Measurements from ENCODE around the gene PLA2G15. TPM values are rescaled to one million over a fixed set of nuclear protein-coding genes. Genes with fewer than 3 reads are reported as not detected.

Gene PLA2G15
- total RNA-seq, 1 donor from 2014 or later = 20.9 TPM

DNA sequence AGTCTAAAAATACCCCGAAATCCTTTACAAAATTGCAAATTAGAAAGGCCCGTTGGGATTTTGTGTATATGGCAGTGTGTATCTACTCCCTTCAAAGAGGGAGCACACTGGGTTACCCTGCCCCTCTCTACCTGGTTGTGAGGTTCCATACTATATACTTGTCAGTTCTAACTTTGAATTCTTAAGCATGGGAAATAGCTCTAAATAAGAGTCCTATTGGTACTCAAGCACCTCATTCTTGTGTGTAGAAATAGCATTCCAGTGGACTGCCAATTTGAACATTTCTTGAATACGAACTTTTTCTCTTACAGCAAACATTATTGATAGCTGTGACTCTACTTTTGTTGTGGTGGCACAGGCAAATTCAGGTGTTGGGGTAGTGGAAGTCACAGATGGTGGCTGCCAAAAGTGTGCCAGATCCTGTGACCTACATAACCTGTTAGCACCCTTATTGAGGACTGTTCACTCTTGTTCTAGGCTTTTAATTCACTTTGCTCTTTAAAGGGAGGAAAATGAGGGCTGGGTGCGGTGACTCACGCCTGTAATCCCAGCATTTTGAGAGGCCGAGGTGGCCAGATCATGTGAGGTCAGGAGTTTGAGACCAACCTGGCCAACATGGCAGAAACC is 25.3 kb upstream of the PLA2G15 start:
- Mint-ChIP-seq H3K36me3 (ENCODE audit: insufficient read depth) (peaks cover 4% of the 10 kb centered on the region), H3K9me3 (ENCODE audit: low read depth) (peaks cover 3% of the 10 kb centered on the region), H3K4me3 (ENCODE audit: low read depth) (no peak overlapping the region), H3K4me1 (ENCODE audit: low read depth) (peaks cover 4% of the 10 kb centered on the region), H3K27ac (peak overlapping the region; percentile 82), H3K27me3 (no peaks in the 10 kb centered on the region)
- no peak for DNase-seq (ENCODE audit: low spot score, unreplicated experiment)
- no peak for TF ChIP-seq CTCF (IDR thresholded peaks at IDR 0.05; ENCODE audit: unreplicated experiment)

GRCh38 chr16:68223072-68223471 is 22.1 kb upstream of the PLA2G15 start:
- no peaks in the 10 kb centered on the region for H3K27me3 Mint-ChIP-seq

DNA sequence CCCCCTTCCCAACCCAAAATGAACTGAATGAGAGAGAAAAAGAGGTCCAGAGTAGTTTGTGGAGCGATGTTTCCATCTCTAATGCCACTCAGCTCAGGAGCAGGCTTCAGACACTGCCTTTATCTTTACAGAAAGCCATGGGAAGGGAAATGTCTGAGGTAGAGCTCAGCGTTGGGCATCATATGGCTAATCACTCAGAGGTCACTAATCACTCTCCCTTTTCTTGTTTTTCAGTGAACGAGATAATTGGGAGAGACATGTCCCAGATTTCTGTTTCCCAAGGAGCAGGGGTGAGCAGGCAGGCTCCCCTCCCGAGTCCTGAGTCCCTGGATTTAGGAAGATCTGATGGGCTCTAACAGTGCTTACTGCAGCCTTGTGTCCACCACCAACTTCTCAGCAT is 19.1 kb upstream of the PLA2G15 start:
- TF ChIP-seq CTCF (IDR thresholded peaks at IDR 0.05; ENCODE audit: unreplicated experiment) = no peak
- peaks cover 9% of the 10 kb centered on the region for H3K36me3 Mint-ChIP-seq (ENCODE audit: insufficient read depth)
- H3K9me3 Mint-ChIP-seq (ENCODE audit: low read depth) = no peaks in the 10 kb centered on the region
- DNase-seq (ENCODE audit: low spot score, unreplicated experiment) = no peak
- H3K27me3 Mint-ChIP-seq = no peaks in the 10 kb centered on the region
- no peak overlapping the region for H3K27ac Mint-ChIP-seq
- H3K4me3 Mint-ChIP-seq (ENCODE audit: low read depth) = no peak overlapping the region
- no peaks in the 10 kb centered on the region for H3K4me1 Mint-ChIP-seq (ENCODE audit: low read depth)

More at GRCh38 chr16:68223072-68223471, 22.1 kb upstream of the PLA2G15 start:
- Mint-ChIP-seq H3K36me3 (ENCODE audit: insufficient read depth) (no peaks in the 10 kb centered on the region), H3K9me3 (ENCODE audit: low read depth) (no peaks in the 10 kb centered on the region), H3K4me1 (ENCODE audit: low read depth) (no peaks in the 10 kb centered on the region), H3K27ac (no peak overlapping the region), H3K4me3 (ENCODE audit: low read depth) (no peak overlapping the region)
- TF ChIP-seq CTCF (IDR thresholded peaks at IDR 0.05; ENCODE audit: unreplicated experiment) = no peak
- no peak for DNase-seq (ENCODE audit: low spot score, unreplicated experiment)

DNA sequence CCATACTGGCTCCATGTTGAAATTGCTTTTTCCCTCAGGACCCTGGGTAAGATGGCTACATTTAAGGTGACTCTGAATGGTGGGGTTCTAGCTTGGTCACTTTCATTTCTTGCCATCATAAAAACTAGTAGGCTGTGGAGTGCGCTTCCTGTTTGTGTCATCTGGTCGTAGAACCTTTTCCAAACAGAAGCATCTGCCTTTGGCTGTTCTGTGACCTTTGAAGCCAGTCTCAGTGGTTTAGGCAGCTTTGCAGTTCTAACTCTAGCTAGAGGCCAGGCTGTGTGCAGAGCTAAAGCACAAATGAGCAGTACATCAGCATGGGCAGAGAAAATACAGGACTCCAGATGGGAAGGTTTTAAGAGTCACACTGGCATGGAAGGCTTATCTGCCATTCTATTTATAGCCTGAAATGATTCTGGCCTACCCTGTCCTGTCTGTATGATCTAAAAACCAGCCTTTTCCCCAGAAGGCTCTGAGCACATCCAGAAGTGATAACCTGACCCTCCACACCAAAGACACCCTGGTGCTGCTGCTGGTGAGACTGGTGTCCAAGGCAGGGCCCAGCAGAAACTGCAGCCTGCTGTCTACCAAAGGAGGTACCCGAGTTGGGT is 17.9 kb upstream of the PLA2G15 start:
- H3K4me1 Mint-ChIP-seq (ENCODE audit: low read depth) = no peaks in the 10 kb centered on the region
- no peaks in the 10 kb centered on the region for H3K9me3 Mint-ChIP-seq (ENCODE audit: low read depth)
- no peak overlapping the region for H3K4me3 Mint-ChIP-seq (ENCODE audit: low read depth)
- H3K27me3 Mint-ChIP-seq = no peaks in the 10 kb centered on the region
- peaks cover 9% of the 10 kb centered on the region for H3K36me3 Mint-ChIP-seq (ENCODE audit: insufficient read depth)
- H3K27ac Mint-ChIP-seq = peak overlapping the region; percentile 45
- no peak for TF ChIP-seq CTCF (IDR thresholded peaks at IDR 0.05; ENCODE audit: unreplicated experiment)
- no peak for DNase-seq (ENCODE audit: low spot score, unreplicated experiment)

- Mint-ChIP-seq H3K4me3 (ENCODE audit: low read depth) (no peak overlapping the region), H3K27me3 (no peaks in the 10 kb centered on the region), H3K27ac (peak overlapping the region; percentile 62), H3K9me3 (ENCODE audit: low read depth) (no peaks in the 10 kb centered on the region), H3K4me1 (ENCODE audit: low read depth) (peaks cover 2% of the 10 kb centered on the region), H3K36me3 (ENCODE audit: insufficient read depth) (peaks cover 10% of the 10 kb centered on the region)
- DNase-seq (ENCODE audit: low spot score, unreplicated experiment) = no peak
- TF ChIP-seq CTCF (IDR thresholded peaks at IDR 0.05; ENCODE audit: unreplicated experiment) = no peak
These were observed 17.2 kb upstream of the PLA2G15 start for GRCh38 chr16:68227850-68228553.
